A549 treated with Hydrocortisone at 1 μM for 4 hours (cell line): ENCODE results near the gene HSDL1. TPM values are rescaled to one million over a fixed set of nuclear protein-coding genes. Genes with fewer than 3 reads are reported as not detected.

ENCODE experiments used
- total RNA-seq: library from RNA; stranded (reverse); fragments of 200-300 nt; extraction: Qiagen RNA extraction; gene quantifications from 5 replicates; pipeline ENCODE4 v1.2.3, GENCODE V29; 2022

Gene HSDL1
- 17.9 to 20.4 TPM (median 18.9 TPM) in 5 replicates for total RNA-seq

GRCh38 chr16:84144859-84145639, at the start of gene HSDL1, which contains the start of gene DNAAF1:
HSDL1 (minus strand) TSS chr16:84145177; CDS start chr16:84131321, 13,856 bp downstream.
DNAAF1 (plus strand) TSS chr16:84145308; CDS start chr16:84145441, 133 bp downstream.

DNA sequence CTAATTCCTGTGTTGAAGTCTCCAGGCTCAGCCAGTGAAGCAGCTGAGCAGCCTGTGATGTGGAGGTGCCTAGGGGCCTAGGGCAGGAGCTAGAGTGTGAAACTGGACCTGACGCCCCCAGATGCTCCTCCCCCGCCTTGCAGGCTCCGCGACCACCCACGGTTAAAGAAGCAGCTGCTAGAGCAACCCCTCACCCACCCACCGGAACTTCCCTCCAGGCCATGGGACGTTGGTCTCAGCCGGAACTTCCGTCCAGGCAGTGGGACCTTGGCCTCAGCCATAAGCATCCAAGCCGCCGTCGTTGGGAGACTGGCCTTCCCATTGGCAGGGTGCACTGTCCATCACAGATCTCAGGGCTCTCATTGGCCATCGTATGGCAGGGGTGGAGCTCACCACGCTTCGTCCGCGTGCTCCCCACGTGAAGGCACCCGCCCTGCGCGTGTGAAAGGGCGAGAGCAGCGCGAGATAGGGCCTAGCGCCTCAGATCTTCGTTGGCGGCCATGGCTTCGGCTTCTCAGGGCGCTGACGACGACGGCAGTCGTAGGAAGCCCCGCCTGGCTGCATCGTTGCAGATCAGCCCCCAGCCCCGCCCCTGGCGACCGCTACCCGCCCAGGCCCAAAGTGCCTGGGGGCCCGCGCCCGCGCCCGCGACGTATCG, 45.9 kb upstream of the HSDL1 start, which contains the start of gene ADAD2:
TSS of gene ADAD2 (plus strand) at position 427 of the 658 bp plus-strand sequence. CDS start at position 501, 74 bp downstream.

DNA sequence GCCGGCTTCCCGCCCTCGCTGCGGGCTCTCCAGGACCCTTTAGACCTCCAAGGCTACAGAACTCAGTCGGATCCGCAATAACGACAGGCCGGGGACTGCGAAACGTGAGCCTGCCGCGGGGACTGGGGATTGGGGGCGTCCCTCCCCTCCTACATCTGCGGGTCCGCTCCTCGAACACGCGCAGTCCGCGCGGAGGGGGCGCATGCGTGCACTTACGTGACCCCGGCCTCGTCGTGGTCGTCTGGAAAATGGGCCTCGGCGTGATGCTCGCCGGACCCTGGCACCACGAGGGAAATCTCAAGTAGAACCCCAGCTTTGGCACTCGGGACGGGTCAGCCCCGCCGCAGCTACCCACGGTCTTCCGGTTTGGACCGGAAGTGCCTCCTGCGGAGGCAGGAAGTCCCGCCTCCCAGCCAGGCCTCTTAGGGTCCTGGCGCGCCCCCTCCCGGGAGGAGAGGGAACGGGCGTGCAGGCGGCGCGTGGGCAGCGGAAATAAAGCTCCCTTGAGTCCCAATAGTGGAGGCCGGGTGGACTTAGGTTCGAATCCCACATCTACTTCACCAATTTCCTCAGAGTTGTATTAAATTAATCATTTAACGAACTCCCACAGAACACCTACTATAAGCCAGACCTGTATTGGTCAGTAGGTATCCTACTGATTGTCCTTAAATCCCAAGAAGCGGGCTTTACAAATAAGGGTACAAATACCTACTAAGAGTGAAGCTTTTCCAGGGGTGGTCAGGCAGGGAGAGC, 41.9 kb upstream of the HSDL1 start, which contains the start of gene TAF1C:
TSS of gene TAF1C (minus strand) at position 373 of the 753 bp plus-strand sequence. CDS start 2,069 bp downstream, outside the sequence.

GRCh38 chr16:84116720-84117493, 28.1 kb downstream of the HSDL1 start, which contains the start of gene MBTPS1:
MBTPS1 (minus strand) TSS chr16:84116942; CDS start chr16:84101783, 15,159 bp downstream.

Other genes with a start within 250 kb of the HSDL1 start
- 1.3 to 2.3 TPM (median 1.9 TPM) in 5 replicates for gene MLYCD, start 246.1 kb downstream of the HSDL1 start, total RNA-seq
- gene OSGIN1, start 191.9 kb downstream of the HSDL1 start, total RNA-seq, result 15.0 to 31.1 TPM (median 16.1 TPM) in 5 replicates
- 1.4 to 2.9 TPM (median 2.4 TPM) in 5 replicates for gene NECAB2, start 176.9 kb downstream of the HSDL1 start, total RNA-seq
- gene SLC38A8, start 102.4 kb downstream of the HSDL1 start, total RNA-seq, result 0.46 TPM in 1 of 5 replicates, not detected in the others
- gene MBTPS1, start 28.2 kb downstream of the HSDL1 start, total RNA-seq, result 38.6 to 49.9 TPM (median 42.9 TPM) in 5 replicates
- 0.23 to 0.59 TPM (median 0.38 TPM) in 5 replicates for gene DNAAF1, start 131 bp upstream of the HSDL1 start, total RNA-seq
- gene TAF1C, start 41.9 kb upstream of the HSDL1 start, total RNA-seq, result 23.6 to 29.7 TPM (median 28.6 TPM) in 5 replicates
- gene ADAD2, start 46.0 kb upstream of the HSDL1 start, total RNA-seq, result not detected in 5 replicates
- gene KCNG4, start 94.8 kb upstream of the HSDL1 start, total RNA-seq, result not detected in 5 replicates
- gene WFDC1, start 149.7 kb upstream of the HSDL1 start, total RNA-seq, result not detected in 5 replicates
- gene ATP2C2, start 223.4 kb upstream of the HSDL1 start, total RNA-seq, result 0.09 to 0.32 TPM (median 0.16 TPM) in 5 replicates